ENCODE results near the gene SKAP2.

The SKAP2 gene

DNA sequence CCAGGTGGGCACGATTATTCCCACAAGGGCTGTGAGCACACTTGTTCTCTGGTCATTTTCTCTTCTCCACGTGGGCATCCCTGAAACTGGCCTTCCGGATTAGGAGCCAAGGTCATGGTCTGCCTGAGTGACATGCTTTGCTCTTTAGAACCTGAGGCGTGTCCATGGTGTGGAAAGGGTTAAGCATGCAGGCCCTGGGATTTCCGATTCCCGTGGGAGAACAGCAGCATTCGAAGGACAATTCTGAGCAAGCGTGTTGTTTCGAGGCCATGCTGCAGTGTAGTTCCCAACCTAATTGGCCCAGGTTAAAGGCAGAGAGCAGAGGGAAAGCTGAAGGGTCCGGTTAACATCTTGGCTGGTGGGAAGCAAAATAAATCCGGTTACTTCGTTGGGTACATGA is 245.9 kb downstream of the SKAP2 start:
- TF ChIP-seq, protein P1, sequence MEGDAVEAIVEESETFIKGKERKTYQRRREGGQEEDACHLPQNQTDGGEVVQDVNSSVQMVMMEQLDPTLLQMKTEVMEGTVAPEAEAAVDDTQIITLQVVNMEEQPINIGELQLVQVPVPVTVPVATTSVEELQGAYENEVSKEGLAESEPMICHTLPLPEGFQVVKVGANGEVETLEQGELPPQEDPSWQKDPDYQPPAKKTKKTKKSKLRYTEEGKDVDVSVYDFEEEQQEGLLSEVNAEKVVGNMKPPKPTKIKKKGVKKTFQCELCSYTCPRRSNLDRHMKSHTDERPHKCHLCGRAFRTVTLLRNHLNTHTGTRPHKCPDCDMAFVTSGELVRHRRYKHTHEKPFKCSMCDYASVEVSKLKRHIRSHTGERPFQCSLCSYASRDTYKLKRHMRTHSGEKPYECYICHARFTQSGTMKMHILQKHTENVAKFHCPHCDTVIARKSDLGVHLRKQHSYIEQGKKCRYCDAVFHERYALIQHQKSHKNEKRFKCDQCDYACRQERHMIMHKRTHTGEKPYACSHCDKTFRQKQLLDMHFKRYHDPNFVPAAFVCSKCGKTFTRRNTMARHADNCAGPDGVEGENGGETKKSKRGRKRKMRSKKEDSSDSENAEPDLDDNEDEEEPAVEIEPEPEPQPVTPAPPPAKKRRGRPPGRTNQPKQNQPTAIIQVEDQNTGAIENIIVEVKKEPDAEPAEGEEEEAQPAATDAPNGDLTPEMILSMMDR (IDR thresholded peaks at IDR 0.05; ENCODE audit: insufficient read depth, low read depth, low read length, missing control alignments): no peak
- no peak overlapping the region for H3K4me3 ChIP-seq (ENCODE audit: low read depth, low read length)
- no peak for DNase-seq (ENCODE audit: low read depth)
